Tibial nerve (tissue), 4 donors: ENCODE results near the gene ZNF219. TPM values are rescaled to one million over a fixed set of nuclear protein-coding genes. Genes with fewer than 3 reads are reported as not detected.

Experiments used
- DNase-seq, 2 donors: peaks; one replicate each; pipeline ENCODE4 v3.0.0-alpha.2; 2019; ENCODE audit warnings: low spot score in 2 of 2
- H3K27ac ChIP-seq, 4 donors: fragments of 200-600 bp; sonication (generic) in 3 of 4; one replicate each; pipeline ENCODE4 v1.5.1; 2017 to 2019; ENCODE audit warnings: mild to moderate bottlenecking in 1 of 4
- H3K27me3 ChIP-seq, 2 donors: fragments of 200-600 bp; sonication (generic) in 1 of 2; one replicate each; pipeline versions ENCODE4 v1.5.1 to v1.6.0; 2017 to 2019
- H3K36me3 ChIP-seq, 3 donors: fragments of 200-600 bp; sonication (generic); one replicate each; pipeline ENCODE4 v1.5.1; 2018 to 2019
- H3K4me1 ChIP-seq, 4 donors: fragments of 200-600 bp; sonication (generic) in 3 of 4; one replicate each; pipeline ENCODE4 v1.5.1; 2017 to 2019
- H3K4me3 ChIP-seq, 4 donors: fragments of 200-600 bp; sonication (generic) in 3 of 4; one replicate each; pipeline ENCODE4 v1.5.1; 2017 to 2019; ENCODE audit warnings: mild to moderate bottlenecking in 1 of 4, moderate library complexity in 1 of 4
- H3K9me3 ChIP-seq, 4 donors: fragments of 200-600 bp; sonication (generic) in 3 of 4; one replicate each; pipeline ENCODE4 v1.5.1; 2017 to 2019
- EP300 ChIP-seq, 2 donors: sonication (generic); formaldehyde crosslinking; IDR thresholded peaks; one replicate each; pipeline ENCODE4 v1.6.1; 2017; ENCODE audit warnings: antibody characterized with exemption in 2 of 2, mild to moderate bottlenecking in 1 of 2
- POLR2A ChIP-seq, 2 donors: fragments of 450-650 bp; IDR thresholded peaks; one replicate each; pipeline ENCODE4 v1.6.1; 2017; ENCODE audit warnings: antibody characterized with exemption in 2 of 2, mild to moderate bottlenecking in 2 of 2, moderate library complexity in 2 of 2
- WGBS, 2 donors: methylation state at CpG; one replicate each; pipeline ENCODE4 v1.1.5; 2018; 5-methylcytosine and 5-hydroxymethylcytosine counted together
- total RNA-seq, 4 donors: library from RNA; depleted of rRNA; stranded (reverse); fragments of >200 nt; gene quantifications; one replicate each; pipeline ENCODE4 v1.1.0, GENCODE V29; 2016
- TF ChIP-seq, protein P1 (sequence below), 5 experiments: fragments of 200-600 bp in 3 of 5; fragments of 450-650 bp in 2 of 5; sonication (generic) in 3 of 5; IDR thresholded peaks; one replicate each; pipeline ENCODE4 v1.5.1; 2016 to 2019; ENCODE audit warnings: antibody characterized with exemption in 5 of 5, mild to moderate bottlenecking in 3 of 5, moderate library complexity in 2 of 5

The ZNF219 gene
- 10 to 100 TPM; 28.6 to 90.3 (median 34.9) TPM for total RNA-seq

DNA sequence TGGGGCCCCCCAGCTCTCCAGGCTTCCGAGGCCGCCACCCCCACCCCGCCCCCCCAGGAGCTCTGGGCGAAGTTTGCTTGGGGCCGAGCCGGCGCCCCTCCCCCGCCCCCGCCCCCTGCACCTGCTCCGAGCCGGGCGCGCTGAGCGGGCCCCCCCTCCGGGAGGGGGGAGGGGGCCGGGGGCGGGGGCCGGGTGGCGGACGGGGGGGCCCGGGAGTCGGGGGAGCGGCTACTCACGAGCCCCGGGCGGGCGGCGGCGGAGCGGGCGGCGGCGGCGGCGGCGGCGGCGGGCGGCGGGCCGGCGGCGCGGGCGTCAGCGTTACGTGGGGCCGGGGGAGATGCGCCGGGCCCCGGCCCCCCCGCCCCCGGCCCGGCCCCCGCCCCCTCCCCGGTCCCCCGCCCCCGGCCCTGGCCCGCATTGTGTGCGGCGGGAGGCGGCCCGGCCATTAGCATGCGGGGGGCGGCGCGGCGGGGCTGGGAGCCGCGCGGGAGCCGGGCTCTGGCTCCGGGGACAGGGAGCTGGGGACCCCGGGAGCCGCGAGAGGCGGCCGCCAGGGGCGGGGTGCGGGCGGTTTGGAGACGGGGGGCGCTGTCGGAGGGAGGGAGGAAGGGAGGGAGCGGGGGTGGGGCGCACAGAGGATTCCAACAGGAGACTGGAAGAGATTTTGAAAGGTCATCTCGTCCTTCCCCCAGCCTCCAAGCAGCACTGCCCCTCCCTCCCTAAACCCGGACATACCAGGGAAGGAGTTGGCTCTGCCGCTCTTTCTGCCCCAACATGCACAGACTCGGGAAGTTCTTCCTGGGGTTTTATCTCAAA is at the start of gene ZNF219:
Gene ZNF219, minus strand, starts transcription at position 580 of the 816 bp plus-strand sequence. CDS start 5,064 bp downstream, outside the sequence.
- 1 to 3% methylated on average over 13 to 36 of the region's 90 CpGs for WGBS, 2 donors
- H3K9me3 ChIP-seq, result no peaks in the 10 kb centered on the region
- peaks cover 0 to 2% (median 0%) of the 10 kb centered on the region in 3 donors for H3K36me3 ChIP-seq
- DNase-seq, result peak in 1 of 2 donors; percentile 47
- H3K27ac ChIP-seq, result peak within 1 kb of the TSS; percentile 90 to 99 (median 96)
- TF ChIP-seq POLR2A (IDR thresholded peaks at IDR 0.05), result peak in 1 of 2 donors; percentile 16
- TF ChIP-seq, protein P1, sequence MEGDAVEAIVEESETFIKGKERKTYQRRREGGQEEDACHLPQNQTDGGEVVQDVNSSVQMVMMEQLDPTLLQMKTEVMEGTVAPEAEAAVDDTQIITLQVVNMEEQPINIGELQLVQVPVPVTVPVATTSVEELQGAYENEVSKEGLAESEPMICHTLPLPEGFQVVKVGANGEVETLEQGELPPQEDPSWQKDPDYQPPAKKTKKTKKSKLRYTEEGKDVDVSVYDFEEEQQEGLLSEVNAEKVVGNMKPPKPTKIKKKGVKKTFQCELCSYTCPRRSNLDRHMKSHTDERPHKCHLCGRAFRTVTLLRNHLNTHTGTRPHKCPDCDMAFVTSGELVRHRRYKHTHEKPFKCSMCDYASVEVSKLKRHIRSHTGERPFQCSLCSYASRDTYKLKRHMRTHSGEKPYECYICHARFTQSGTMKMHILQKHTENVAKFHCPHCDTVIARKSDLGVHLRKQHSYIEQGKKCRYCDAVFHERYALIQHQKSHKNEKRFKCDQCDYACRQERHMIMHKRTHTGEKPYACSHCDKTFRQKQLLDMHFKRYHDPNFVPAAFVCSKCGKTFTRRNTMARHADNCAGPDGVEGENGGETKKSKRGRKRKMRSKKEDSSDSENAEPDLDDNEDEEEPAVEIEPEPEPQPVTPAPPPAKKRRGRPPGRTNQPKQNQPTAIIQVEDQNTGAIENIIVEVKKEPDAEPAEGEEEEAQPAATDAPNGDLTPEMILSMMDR (IDR thresholded peaks at IDR 0.05), result peak in 4 of 5 experiments; percentile 9 to 23 (median 18)
- TF ChIP-seq EP300 (IDR thresholded peaks at IDR 0.05), result peak in 1 of 2 donors; percentile 50
- H3K4me3 ChIP-seq, result peak within 1 kb of the TSS; percentile 37 to 83 (median 62)
- H3K27me3 ChIP-seq, result no peaks in the 10 kb centered on the region
- peaks cover 0 to 67% (median 21%) of the 10 kb centered on the region in 4 donors for H3K4me1 ChIP-seq

DNA sequence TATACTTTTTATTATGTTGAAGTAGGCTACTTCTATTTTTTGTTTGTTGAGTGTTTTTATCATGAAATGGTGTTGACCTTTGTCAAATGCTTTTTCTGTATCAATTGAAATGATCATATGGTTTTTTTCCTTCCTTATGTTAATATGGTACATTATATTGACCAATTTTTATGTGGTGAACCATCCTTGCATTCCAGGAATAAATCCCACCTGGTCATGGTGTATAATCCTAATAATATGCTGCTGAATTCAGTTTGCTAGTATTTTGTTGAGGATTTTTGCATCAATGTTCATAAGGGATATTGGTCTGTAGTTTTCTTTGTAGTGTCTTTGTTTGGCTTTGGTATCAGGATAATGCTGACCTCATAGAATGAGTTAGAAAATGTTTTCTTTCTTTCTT is 47.0 kb upstream of the ZNF219 start:
- no peaks in the 10 kb centered on the region for H3K4me1 ChIP-seq
- no peak for DNase-seq
- no peak overlapping the region for H3K4me3 ChIP-seq
- no peaks in the 10 kb centered on the region for H3K27me3 ChIP-seq
- H3K36me3 ChIP-seq, result no peaks in the 10 kb centered on the region
- H3K27ac ChIP-seq, result no peak overlapping the region
- H3K9me3 ChIP-seq, result peaks cover 0 to 22% (median 3%) of the 10 kb centered on the region in 4 donors
- TF ChIP-seq POLR2A (IDR thresholded peaks at IDR 0.05), result no peak
- TF ChIP-seq EP300 (IDR thresholded peaks at IDR 0.05), result no peak
- TF ChIP-seq, protein P1 (IDR thresholded peaks at IDR 0.05), result no peak

DNA sequence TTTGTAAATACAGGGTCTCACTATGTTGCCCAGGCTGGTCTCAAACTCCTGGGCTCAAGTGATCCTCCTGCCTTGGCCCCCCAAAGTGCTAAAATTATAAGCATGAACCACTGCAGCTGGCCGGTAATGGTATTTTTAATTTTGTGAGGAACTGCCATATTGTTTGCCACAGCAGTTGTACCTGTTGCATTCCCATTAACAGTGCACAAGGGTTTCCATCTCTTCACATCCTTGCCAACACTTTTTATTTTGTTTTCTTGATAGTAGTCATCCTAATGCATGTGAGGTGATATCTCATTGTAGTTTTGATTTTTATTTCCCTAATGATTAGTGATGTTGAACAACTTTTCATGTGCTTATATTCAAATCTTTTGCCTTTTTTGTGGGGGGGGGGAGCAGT is 43.9 kb upstream of the ZNF219 start:
- H3K36me3 ChIP-seq, result no peaks in the 10 kb centered on the region
- no peaks in the 10 kb centered on the region for H3K27me3 ChIP-seq
- H3K4me3 ChIP-seq, result no peak overlapping the region
- H3K4me1 ChIP-seq, result no peaks in the 10 kb centered on the region
- TF ChIP-seq POLR2A (IDR thresholded peaks at IDR 0.05) (no peak), EP300 (IDR thresholded peaks at IDR 0.05) (no peak)
- TF ChIP-seq, protein P1 (IDR thresholded peaks at IDR 0.05), result no peak
- H3K27ac ChIP-seq, result no peak overlapping the region
- H3K9me3 ChIP-seq, result peaks cover 0 to 22% (median 3%) of the 10 kb centered on the region in 4 donors
- DNase-seq, result no peak
- 87 to 95% methylated on average over 1 of the region's 1 CpG for WGBS, 2 donors

DNA sequence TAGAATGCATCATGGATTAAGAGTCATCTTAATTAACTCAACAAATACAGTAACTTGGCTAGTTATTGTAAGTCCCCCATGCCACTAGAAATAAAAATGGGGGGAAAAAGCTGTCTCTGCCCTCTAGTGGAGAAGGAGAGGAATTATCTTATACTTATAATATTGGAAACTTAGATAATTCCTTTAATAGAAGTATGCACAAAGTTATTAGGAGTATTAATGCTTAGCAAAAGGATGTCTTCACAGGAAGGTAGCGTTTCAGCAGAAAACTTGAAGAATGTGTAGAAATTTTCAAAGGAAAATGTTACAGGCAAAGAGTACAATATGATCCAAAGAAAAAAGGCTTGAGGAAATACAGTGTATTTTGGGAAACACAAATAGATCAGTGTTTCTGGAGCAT is 37.6 kb upstream of the ZNF219 start:
- Histone ChIP-seq H3K27ac (no peak overlapping the region), H3K9me3 (no peaks in the 10 kb centered on the region), H3K4me1 (no peaks in the 10 kb centered on the region), H3K27me3 (no peaks in the 10 kb centered on the region), H3K36me3 (no peaks in the 10 kb centered on the region), H3K4me3 (no peak overlapping the region)
- no peak for DNase-seq
- 14 to 20% methylated on average over 1 of the region's 1 CpG for WGBS, 2 donors
- no peak for TF ChIP-seq EP300 (IDR thresholded peaks at IDR 0.05)
- TF ChIP-seq POLR2A (IDR thresholded peaks at IDR 0.05), result no peak
- TF ChIP-seq, protein P1 (IDR thresholded peaks at IDR 0.05), result peak; percentile 33 to 76 (median 36)

DNA sequence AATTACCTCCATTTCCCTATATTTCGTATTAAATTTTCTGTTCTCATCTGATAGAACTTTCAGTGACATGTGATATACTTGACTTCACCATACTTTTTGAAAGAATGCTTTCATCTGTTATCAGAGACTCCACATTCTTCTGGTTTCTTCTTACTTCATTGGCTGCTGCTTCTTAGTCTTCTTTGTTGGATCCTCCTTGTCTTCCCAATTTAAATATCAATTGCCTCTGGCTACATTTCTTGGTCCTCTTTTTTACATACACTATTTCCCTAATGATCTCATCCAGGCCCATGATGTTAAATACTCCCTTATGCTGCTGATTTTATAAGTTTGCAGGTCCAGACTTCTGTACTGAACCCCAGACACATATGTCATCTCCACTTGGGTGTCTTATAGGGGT is 35.4 kb upstream of the ZNF219 start:
- no peak overlapping the region for H3K4me3 ChIP-seq
- no peaks in the 10 kb centered on the region for H3K36me3 ChIP-seq
- no peaks in the 10 kb centered on the region for H3K9me3 ChIP-seq
- no peak for DNase-seq
- no peaks in the 10 kb centered on the region for H3K4me1 ChIP-seq
- TF ChIP-seq, protein P1 (IDR thresholded peaks at IDR 0.05), result no peak
- TF ChIP-seq POLR2A (IDR thresholded peaks at IDR 0.05) (no peak), EP300 (IDR thresholded peaks at IDR 0.05) (no peak)
- H3K27ac ChIP-seq, result no peak overlapping the region
- H3K27me3 ChIP-seq, result no peaks in the 10 kb centered on the region
- 34 to 71% methylated on average over 1 of the region's 1 CpG for WGBS, 2 donors
